Keratinocyte (primary cell): ENCODE results near the gene SMPD3. TPM values are rescaled to one million over a fixed set of nuclear protein-coding genes. Genes with fewer than 3 reads are reported as not detected.

Experiments used
- DNase-seq: peaks from one replicate; pipeline ENCODE4 v3.0.0-alpha.2; 2011; ENCODE audit warnings: low read depth, missing footprints, low spot score
- FAIRE-seq: peaks from 2 replicates; lab custom pipeline; 2011; peaks lifted over from hg19 to GRCh38; lab: Jason Lieb, UNC
- H2AFZ ChIP-seq: 2 replicates; pipeline ENCODE4 v1.6.0; 2012; ENCODE audit warnings: low read length, control low read depth, inconsistent platforms; ENCODE audit not compliant: control insufficient read depth
- H3K27ac ChIP-seq: 2 replicates; pipeline ENCODE4 v1.5.1; 2011; ENCODE audit warnings: low read length; ENCODE audit not compliant: control insufficient read depth, insufficient read depth
- H3K27me3 ChIP-seq: 3 replicates; pipeline ENCODE4 v1.6.0; 2011; ENCODE audit warnings: low read length; ENCODE audit not compliant: control insufficient read depth, insufficient read depth; ENCODE audit errors: extremely low read depth
- H3K36me3 ChIP-seq, 2 experiments: 2 replicates in 1 of 2; 3 replicates in 1 of 2; pipeline ENCODE4 v1.5.1; 2011; ENCODE audit warnings: low read length in 2 of 2, mild to moderate bottlenecking in 1 of 2; ENCODE audit not compliant: control insufficient read depth in 2 of 2, insufficient read depth in 2 of 2; ENCODE audit errors: extremely low read depth in 1 of 2
- H3K4me1 ChIP-seq: 3 replicates; pipeline ENCODE4 v1.5.1; 2011; ENCODE audit warnings: low read length; ENCODE audit not compliant: control insufficient read depth, insufficient read depth; ENCODE audit errors: extremely low read depth
- H3K4me2 ChIP-seq: 3 replicates; pipeline ENCODE4 v1.6.0; 2011; ENCODE audit warnings: low read depth, low read length; ENCODE audit not compliant: control insufficient read depth, insufficient read depth; ENCODE audit errors: extremely low read depth
- H3K4me3 ChIP-seq, 3 experiments: fragments of 200-600 bp in 1 of 3; sonication (generic) in 1 of 3; 2 replicates in 2 of 3; 3 replicates in 1 of 3; pipeline ENCODE4 v1.5.1; 2011 to 2016; ENCODE audit warnings: low read length in 3 of 3, mild to moderate bottlenecking in 3 of 3, control low read depth in 2 of 3, inconsistent platforms in 1 of 3, low read depth in 1 of 3, mixed read lengths in 1 of 3, mixed run types in 1 of 3, moderate library complexity in 1 of 3; ENCODE audit not compliant: control insufficient read depth in 2 of 3, insufficient read depth in 2 of 3; ENCODE audit errors: extremely low read depth in 1 of 3
- H3K79me2 ChIP-seq: 2 replicates; pipeline ENCODE4 v1.6.0; 2012; ENCODE audit warnings: low read length; ENCODE audit not compliant: control insufficient read depth, insufficient read depth
- H3K9ac ChIP-seq: 3 replicates; pipeline ENCODE4 v1.6.0; 2011; ENCODE audit warnings: low read length; ENCODE audit not compliant: control insufficient read depth, insufficient read depth; ENCODE audit errors: extremely low read depth
- H3K9me1 ChIP-seq: 3 replicates; pipeline ENCODE4 v1.6.0; 2011; ENCODE audit warnings: low read length; ENCODE audit not compliant: control insufficient read depth, insufficient read depth; ENCODE audit errors: extremely low read depth
- H3K9me3 ChIP-seq: 2 replicates; pipeline ENCODE4 v1.5.1; 2012; ENCODE audit warnings: low read depth, low read length; ENCODE audit not compliant: control insufficient read depth
- H4K20me1 ChIP-seq: 3 replicates; pipeline ENCODE4 v1.6.0; 2011; ENCODE audit warnings: low read length; ENCODE audit not compliant: control insufficient read depth, insufficient read depth; ENCODE audit errors: extremely low read depth
- EZH2 ChIP-seq: IDR thresholded peaks from one replicate; pipeline ENCODE4 v1.6.1; 2012; ENCODE audit warnings: inconsistent platforms, mild to moderate bottlenecking, low read length, moderate library complexity
- dilution Hi-C: fragments of 300-500 bp; cut with MboI; formaldehyde crosslinking; loops from one replicate; pipeline ENCODE4 v1.7.0; 2020; ENCODE audit warnings: low sequenced_read_pairs; ENCODE audit not compliant: extremely low pct_ligation_motif_present
- polyA plus RNA-seq, 5 experiments: library from polyadenylated mRNA; depleted of rRNA in 3 of 5; stranded (reverse) in 3 of 5; stranded (forward) in 1 of 5; unstranded in 1 of 5; fragments of >200 nt; gene quantifications; 1 replicate in 1 of 5; 2 replicates in 3 of 5; 3 replicates in 1 of 5; pipeline versions ENCODE4 v1.2.1 to v1.2.3, GENCODE V29; 2011 to 2012; ENCODE audit warnings: missing spikeins in 2 of 5, low read depth in 1 of 5, low replicate concordance in 1 of 5
- TF ChIP-seq, protein P1 (sequence below), 3 experiments: IDR thresholded peaks in 1 of 3; conservative IDR thresholded peaks in 1 of 3; optimal IDR thresholded peaks in 1 of 3; 2 replicates in 2 of 3; 3 replicates in 1 of 3; pipeline versions ENCODE3 to v1.5.1; 2011; ENCODE audit warnings: low read length in 3 of 3, mild to moderate bottlenecking in 3 of 3, moderate library complexity in 2 of 3, control low read depth in 1 of 3, inconsistent platforms in 1 of 3; ENCODE audit not compliant: insufficient read depth in 2 of 3; ENCODE audit errors: extremely low read depth in 1 of 3

SMPD3 gene
- polyA plus RNA-seq, 1 donor (not counting 4 experiments of a cell fraction or from before 2014, with no cell fraction given) = 0.34 TPM

DNA sequence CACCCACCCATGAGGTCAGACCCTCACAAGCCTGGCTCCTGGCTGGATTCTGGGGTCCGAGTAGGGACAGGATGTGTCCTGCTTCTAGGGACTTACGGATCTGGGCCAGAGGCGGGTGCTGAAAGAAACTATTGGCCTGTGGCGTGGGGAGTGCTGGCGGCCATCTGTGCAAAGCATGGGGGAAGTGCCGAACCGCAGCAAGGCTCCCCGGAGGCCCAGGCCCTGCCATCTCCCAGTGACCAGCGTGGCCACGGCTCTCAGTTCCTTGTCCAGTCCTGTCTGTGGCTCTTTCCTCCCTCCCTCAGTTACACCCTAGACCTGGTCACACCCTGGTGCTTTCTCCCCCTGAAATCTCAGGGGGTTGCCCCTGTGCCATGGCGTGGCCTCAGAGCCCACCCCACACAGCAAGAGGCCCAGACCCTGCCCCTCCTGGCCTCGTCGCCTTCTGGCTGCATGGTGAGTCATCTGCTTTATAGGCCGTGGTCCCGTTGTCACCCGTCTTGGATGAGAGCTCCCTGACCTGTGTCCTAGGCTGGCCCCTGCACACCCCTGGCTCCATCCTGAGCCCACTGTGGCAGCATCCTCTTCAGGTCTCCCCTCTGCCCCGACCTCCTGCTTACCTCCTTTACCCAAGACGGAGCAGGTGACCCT is 83.0 kb downstream of the SMPD3 start:
- H3K36me3 ChIP-seq = no peaks in the 10 kb centered on the region
- H3K4me2 ChIP-seq = no peak overlapping the region
- TF ChIP-seq EZH2 = no peak
- TF ChIP-seq, protein P1, sequence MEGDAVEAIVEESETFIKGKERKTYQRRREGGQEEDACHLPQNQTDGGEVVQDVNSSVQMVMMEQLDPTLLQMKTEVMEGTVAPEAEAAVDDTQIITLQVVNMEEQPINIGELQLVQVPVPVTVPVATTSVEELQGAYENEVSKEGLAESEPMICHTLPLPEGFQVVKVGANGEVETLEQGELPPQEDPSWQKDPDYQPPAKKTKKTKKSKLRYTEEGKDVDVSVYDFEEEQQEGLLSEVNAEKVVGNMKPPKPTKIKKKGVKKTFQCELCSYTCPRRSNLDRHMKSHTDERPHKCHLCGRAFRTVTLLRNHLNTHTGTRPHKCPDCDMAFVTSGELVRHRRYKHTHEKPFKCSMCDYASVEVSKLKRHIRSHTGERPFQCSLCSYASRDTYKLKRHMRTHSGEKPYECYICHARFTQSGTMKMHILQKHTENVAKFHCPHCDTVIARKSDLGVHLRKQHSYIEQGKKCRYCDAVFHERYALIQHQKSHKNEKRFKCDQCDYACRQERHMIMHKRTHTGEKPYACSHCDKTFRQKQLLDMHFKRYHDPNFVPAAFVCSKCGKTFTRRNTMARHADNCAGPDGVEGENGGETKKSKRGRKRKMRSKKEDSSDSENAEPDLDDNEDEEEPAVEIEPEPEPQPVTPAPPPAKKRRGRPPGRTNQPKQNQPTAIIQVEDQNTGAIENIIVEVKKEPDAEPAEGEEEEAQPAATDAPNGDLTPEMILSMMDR (optimal IDR thresholded peaks at IDR 0.05 in 1 of 3, IDR thresholded peaks at IDR 0.05 in 1 of 3, conservative IDR thresholded peaks at IDR 0.05 in 1 of 3; ENCODE audit: extremely low read depth in 1 of 3, insufficient read depth in 2 of 3, low read length in 3 of 3) = no peak
- no peak overlapping the region for H3K27ac ChIP-seq
- H3K9ac ChIP-seq = no peak overlapping the region
- dilution Hi-C loops = no loop called here
- H3K4me1 ChIP-seq = no peaks in the 10 kb centered on the region
- H3K9me1 ChIP-seq = no peaks in the 10 kb centered on the region
- no peak for FAIRE-seq
- no peaks in the 10 kb centered on the region for H3K9me3 ChIP-seq
- peaks cover 38% of the 10 kb centered on the region for H3K27me3 ChIP-seq
- H2AFZ ChIP-seq = no peak overlapping the region
- no peaks in the 10 kb centered on the region for H3K79me2 ChIP-seq
- no peak overlapping the region for H3K4me3 ChIP-seq
- no peaks in the 10 kb centered on the region for H4K20me1 ChIP-seq
- DNase-seq = no peak

DNA sequence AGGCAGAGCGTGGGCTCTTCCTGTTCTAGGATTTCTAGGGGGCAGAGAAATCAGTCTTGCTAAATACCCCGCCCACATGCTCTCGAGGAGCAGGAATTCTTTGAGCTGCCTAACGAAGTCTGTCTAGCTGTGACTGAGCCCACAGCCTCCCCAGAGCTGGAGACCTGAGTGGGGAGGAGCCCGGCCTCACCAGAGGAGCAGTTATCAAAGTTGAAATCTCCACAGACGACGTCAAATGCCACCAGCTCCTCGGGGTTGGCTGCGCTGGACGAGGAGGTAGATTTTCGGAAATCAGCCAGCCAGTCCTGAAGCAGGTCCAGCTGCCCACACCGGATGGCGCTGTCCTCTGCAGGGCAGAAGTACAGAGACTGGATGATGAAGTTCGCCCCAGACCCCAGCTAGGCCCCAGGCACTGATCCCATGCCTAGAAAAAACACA is 83.7 kb downstream of the SMPD3 start:
- H3K9ac ChIP-seq = no peak overlapping the region
- no peak overlapping the region for H3K4me2 ChIP-seq
- H3K27me3 ChIP-seq = peaks cover 38% of the 10 kb centered on the region
- no peak for TF ChIP-seq EZH2
- TF ChIP-seq, protein P1 (optimal IDR thresholded peaks at IDR 0.05 in 1 of 3, IDR thresholded peaks at IDR 0.05 in 1 of 3, conservative IDR thresholded peaks at IDR 0.05 in 1 of 3; ENCODE audit: extremely low read depth in 1 of 3, insufficient read depth in 2 of 3, low read length in 3 of 3) = peak; percentile 23 to 26 (median 25)
- H3K9me1 ChIP-seq = no peaks in the 10 kb centered on the region
- peaks cover 2% of the 10 kb centered on the region for H3K4me1 ChIP-seq
- H3K9me3 ChIP-seq = no peaks in the 10 kb centered on the region
- FAIRE-seq (no peak), DNase-seq (no peak)
- no peak overlapping the region for H3K27ac ChIP-seq
- H2AFZ ChIP-seq = no peak overlapping the region
- dilution Hi-C loops = no loop called here
- H3K4me3 ChIP-seq = no peak overlapping the region
- H4K20me1 ChIP-seq = no peaks in the 10 kb centered on the region
- no peaks in the 10 kb centered on the region for H3K79me2 ChIP-seq
- no peaks in the 10 kb centered on the region for H3K36me3 ChIP-seq
